HepG2 (cell line): Measurements from ENCODE around the gene SPOPL. TPM values are rescaled to one million over a fixed set of nuclear protein-coding genes. Genes with fewer than 3 reads are reported as not detected.

ENCODE experiments used
- ASH2L ChIP-seq: fragments of 300-600, 200-600 bp; sonication (generic); IDR thresholded peaks from 2 replicates; pipeline ENCODE4 v1.7.0; 2017; ENCODE audit warnings: low read depth, mild to moderate bottlenecking, moderate library complexity, mixed read lengths, low read length; ENCODE audit not compliant: insufficient read length
- ATF1 ChIP-seq: IDR thresholded peaks from 2 replicates; pipeline ENCODE4 v1.6.1; 2016; ENCODE audit warnings: mild to moderate bottlenecking, control low read depth
- CBX1 ChIP-seq: IDR thresholded peaks from one replicate; pipeline ENCODE4 v1.6.1; 2016; ENCODE audit warnings: antibody characterized with exemption, low read depth
- IRF2 ChIP-seq: IDR thresholded peaks from 2 replicates; pipeline ENCODE4 v1.6.1; 2018; ENCODE audit warnings: missing genetic modification reagents, missing compliant biosample characterization
- KAT7 ChIP-seq: IDR thresholded peaks from 2 replicates; pipeline ENCODE4 v1.6.1; 2018; ENCODE audit warnings: borderline replicate concordance, missing compliant biosample characterization
- KMT2B ChIP-seq: IDR thresholded peaks from 2 replicates; pipeline ENCODE4 v1.6.1; 2016; ENCODE audit warnings: missing genetic modification reagents, missing compliant biosample characterization
- POLR2AphosphoS5 ChIP-seq: IDR thresholded peaks from 2 replicates; pipeline ENCODE4 v1.6.1; 2012; ENCODE audit warnings: low read depth, low read length
- RBM39 ChIP-seq: fragments of 200-400 bp; formaldehyde crosslinking; IDR thresholded peaks from one replicate; pipeline ENCODE4 v1.6.1; 2018; ENCODE audit warnings: antibody characterized with exemption, mild to moderate bottlenecking, low read depth, low read length; ENCODE audit not compliant: poor library complexity, severe bottlenecking
- RFX3 ChIP-seq: IDR thresholded peaks from 2 replicates; pipeline ENCODE4 v1.6.1; 2016; ENCODE audit warnings: missing biosample characterization, missing genetic modification reagents
- SATB2 ChIP-seq: sonication (generic); formaldehyde crosslinking; IDR thresholded peaks from 2 replicates; pipeline ENCODE4 v1.5.0; 2020; ENCODE audit warnings: missing genetic modification reagents
- SP5 ChIP-seq: IDR thresholded peaks from 2 replicates; pipeline ENCODE4 v1.6.1; 2016; ENCODE audit warnings: low read depth, borderline replicate concordance
- THAP11 ChIP-seq: IDR thresholded peaks from 2 replicates; pipeline ENCODE4 v1.6.1; 2016; ENCODE audit warnings: missing biosample characterization, missing genetic modification reagents
- TMF1 ChIP-seq: sonication (generic); formaldehyde crosslinking; IDR thresholded peaks from 2 replicates; pipeline ENCODE4 v1.8.1; 2022; ENCODE audit warnings: low read depth, missing genetic modification reagents
- XRCC5 ChIP-seq: fragments of 200-400 bp; formaldehyde crosslinking; optimal IDR thresholded peaks from 2 replicates; pipeline ENCODE3; 2017; ENCODE audit warnings: mild to moderate bottlenecking, low read length
- YEATS2 ChIP-seq: sonication (generic); formaldehyde crosslinking; IDR thresholded peaks from 2 replicates; pipeline ENCODE4 v1.4.0; 2020; ENCODE audit warnings: missing genetic modification reagents, borderline replicate concordance
- ZBTB2 ChIP-seq: sonication (generic); formaldehyde crosslinking; IDR thresholded peaks from 2 replicates; pipeline ENCODE4 v1.8.0; 2022; ENCODE audit warnings: low read depth, missing genetic modification reagents
- ZBTB4 ChIP-seq: sonication (generic); formaldehyde crosslinking; IDR thresholded peaks from 2 replicates; pipeline ENCODE4 v1.4.0; 2020; ENCODE audit warnings: missing genetic modification reagents, mild to moderate bottlenecking, borderline replicate concordance
- ZNF12 ChIP-seq: sonication (generic); formaldehyde crosslinking; IDR thresholded peaks from 2 replicates; pipeline ENCODE4 v1.5.0; 2020; ENCODE audit warnings: missing genetic modification reagents
- ZNF143 ChIP-seq: sonication (generic); formaldehyde crosslinking; IDR thresholded peaks from 2 replicates; pipeline ENCODE4 v1.4.0; 2020; ENCODE audit warnings: missing genetic modification reagents
- ZNF207 ChIP-seq: fragments of 450-650 bp; IDR thresholded peaks from 2 replicates; pipeline ENCODE4 v1.6.1; 2016; ENCODE audit warnings: antibody characterized with exemption, borderline replicate concordance
- ZNF329 ChIP-seq: sonication (generic); formaldehyde crosslinking; IDR thresholded peaks from 2 replicates; pipeline ENCODE4 v1.9.0; 2021; ENCODE audit warnings: low read depth, mild to moderate bottlenecking, missing genetic modification reagents
- ZNF547 ChIP-seq: sonication (generic); formaldehyde crosslinking; IDR thresholded peaks from 2 replicates; pipeline ENCODE4 v1.5.1; 2020; ENCODE audit warnings: mild to moderate bottlenecking, missing genetic modification reagents
- ZNF564 ChIP-seq: sonication (generic); formaldehyde crosslinking; IDR thresholded peaks from 2 replicates; pipeline ENCODE4 v1.8.1; 2023; ENCODE audit warnings: mild to moderate bottlenecking, missing genetic modification reagents
- ZNF678 ChIP-seq: sonication (generic); formaldehyde crosslinking; IDR thresholded peaks from 2 replicates; pipeline ENCODE4 v1.4.0; 2020; ENCODE audit warnings: mild to moderate bottlenecking, missing genetic modification reagents
- ZNF709 ChIP-seq: sonication (generic); formaldehyde crosslinking; IDR thresholded peaks from 2 replicates; pipeline ENCODE4 v1.5.0; 2020; ENCODE audit warnings: mild to moderate bottlenecking, missing genetic modification reagents
- ZNF775 ChIP-seq: sonication (generic); formaldehyde crosslinking; IDR thresholded peaks from 2 replicates; pipeline ENCODE4 v1.4.0; 2020; ENCODE audit warnings: missing genetic modification reagents, mild to moderate bottlenecking, moderate library complexity, borderline replicate concordance
- polyA plus RNA-seq, 8 experiments: library from polyadenylated mRNA; depleted of rRNA in 3 of 8; stranded (reverse) in 7 of 8; unstranded in 1 of 8; fragments of >200 nt; fragmentation: Illumina TruSeq in 4 of 8; extraction: Trizol in 4 of 8; gene quantifications; 2 replicates each; pipeline versions ENCODE4 v1.2.1 to v1.2.3, GENCODE V29; 2011 to 2016; ENCODE audit warnings: low read depth in 4 of 8, missing spikeins in 1 of 8, mixed read lengths in 1 of 8; ENCODE audit not compliant: insufficient read depth in 1 of 8
- total RNA-seq, 5 experiments: library from RNA; depleted of rRNA; stranded (reverse); fragments of >200 nt; fragmentation: Illumina TruSeq; extraction: Trizol; gene quantifications; 2 replicates each; pipeline ENCODE4 v1.2.3, GENCODE V29; 2016; ENCODE audit warnings: low read depth in 1 of 5
- TF ChIP-seq, protein P1 (sequence below): sonication (generic); formaldehyde crosslinking; IDR thresholded peaks from 2 replicates; pipeline ENCODE4 v1.9.0; 2021; ENCODE audit warnings: missing genetic modification reagents, borderline replicate concordance

The SPOPL gene
- total and polyA plus RNA-seq, 2 of the 13 experiments (the other 11 are each of a cell fraction or from before 2014, with no cell fraction given) = 12.6 to 51.6 TPM

GRCh38 chr2:138491495-138491862 lies 10.1 kb upstream of the SPOPL start (continued):
- TF ChIP-seq KMT2B (0 out of 2 replicates have a peak, but pooled peaks have one; percentile 7), ZNF709 (CRISPR knock-in tag) (no peak), ZBTB4 (no peak), KAT7 (no peak; the same call in 1 of the 2 replicates), ZNF564 (CRISPR knock-in tag) (0 out of 2 replicates have a peak, but pooled peaks have one; percentile 13), ZNF143 (CRISPR knock-in tag) (no peak), IRF2 (peak; percentile 8; the same call in 1 of the 2 replicates), ZNF207 (no peak), SP5 (CRISPR knock-in tag) (no peak; the same call in 1 of the 2 replicates), ZNF775 (no peak), ATF1 (CRISPR knock-in tag) (no peak; the same call in 1 of the 2 replicates), CBX1 (no peak), ZNF678 (CRISPR knock-in tag) (no peak), THAP11 (CRISPR knock-in tag) (no peak), RFX3 (CRISPR knock-in tag) (no peak), RBM39 (no peak), SATB2 (no peak), YEATS2 (CRISPR knock-in tag) (no peak), ZNF547 (CRISPR knock-in tag) (no peak), ZNF12 (CRISPR knock-in tag) (no peak), POLR2AphosphoS5 (no peak), ZNF329 (CRISPR knock-in tag) (no peak), ASH2L (peak; percentile 11), XRCC5 (no peak), ZBTB2 (CRISPR knock-in tag) (no peak), TMF1 (no peak)
- TF ChIP-seq, protein P1, sequence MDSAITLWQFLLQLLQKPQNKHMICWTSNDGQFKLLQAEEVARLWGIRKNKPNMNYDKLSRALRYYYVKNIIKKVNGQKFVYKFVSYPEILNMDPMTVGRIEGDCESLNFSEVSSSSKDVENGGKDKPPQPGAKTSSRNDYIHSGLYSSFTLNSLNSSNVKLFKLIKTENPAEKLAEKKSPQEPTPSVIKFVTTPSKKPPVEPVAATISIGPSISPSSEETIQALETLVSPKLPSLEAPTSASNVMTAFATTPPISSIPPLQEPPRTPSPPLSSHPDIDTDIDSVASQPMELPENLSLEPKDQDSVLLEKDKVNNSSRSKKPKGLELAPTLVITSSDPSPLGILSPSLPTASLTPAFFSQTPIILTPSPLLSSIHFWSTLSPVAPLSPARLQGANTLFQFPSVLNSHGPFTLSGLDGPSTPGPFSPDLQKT = no peak
